ENCODE measurements around the gene RAD51B. TPM values are rescaled to one million over a fixed set of nuclear protein-coding genes. Genes with fewer than 3 reads are reported as not detected.

The RAD51B gene
- polyA plus RNA-seq, 3 donors = 3.6 to 11.6 (median 9.4) TPM

DNA sequence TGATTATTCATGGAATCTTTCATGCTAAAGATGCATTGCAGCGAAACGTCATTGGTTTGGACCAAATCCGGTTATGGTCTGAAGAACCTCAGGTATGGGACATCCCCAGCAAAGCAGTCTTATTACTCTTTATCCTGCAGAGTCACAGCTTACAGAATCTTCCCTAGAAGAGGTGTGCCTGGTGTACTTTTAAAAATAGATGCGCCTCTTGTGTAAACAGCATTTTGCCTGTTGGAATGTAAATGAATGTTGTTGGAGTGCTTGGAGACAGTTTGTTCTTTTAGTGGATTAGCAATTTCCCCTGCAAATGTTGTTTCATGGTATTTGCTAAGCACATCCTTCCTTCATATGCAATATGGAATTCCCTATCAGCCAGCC lies 730.7 kb downstream of the RAD51B start:
- H3K9ac ChIP-seq (ENCODE audit: insufficient read depth, low read length, poor library complexity, severe bottlenecking) = no peak overlapping the region
- H3K4me1 ChIP-seq (ENCODE audit: control insufficient read depth in 1 of 2, insufficient read depth in 2 of 2, low read length in 2 of 2) = peaks cover 16 to 32% of the 10 kb centered on the region in 2 donors
- no peaks in the 10 kb centered on the region for H3K9me3 ChIP-seq (replicated peaks in 1 of 2; ENCODE audit: control insufficient read depth in 1 of 2, insufficient read depth in 1 of 2, low read length in 2 of 2)
- H3K36me3 ChIP-seq (replicated peaks in 1 of 2; ENCODE audit: control insufficient read depth in 1 of 2, insufficient read depth in 2 of 2, low read length in 2 of 2) = no peaks in the 10 kb centered on the region
- TF ChIP-seq, protein P1, sequence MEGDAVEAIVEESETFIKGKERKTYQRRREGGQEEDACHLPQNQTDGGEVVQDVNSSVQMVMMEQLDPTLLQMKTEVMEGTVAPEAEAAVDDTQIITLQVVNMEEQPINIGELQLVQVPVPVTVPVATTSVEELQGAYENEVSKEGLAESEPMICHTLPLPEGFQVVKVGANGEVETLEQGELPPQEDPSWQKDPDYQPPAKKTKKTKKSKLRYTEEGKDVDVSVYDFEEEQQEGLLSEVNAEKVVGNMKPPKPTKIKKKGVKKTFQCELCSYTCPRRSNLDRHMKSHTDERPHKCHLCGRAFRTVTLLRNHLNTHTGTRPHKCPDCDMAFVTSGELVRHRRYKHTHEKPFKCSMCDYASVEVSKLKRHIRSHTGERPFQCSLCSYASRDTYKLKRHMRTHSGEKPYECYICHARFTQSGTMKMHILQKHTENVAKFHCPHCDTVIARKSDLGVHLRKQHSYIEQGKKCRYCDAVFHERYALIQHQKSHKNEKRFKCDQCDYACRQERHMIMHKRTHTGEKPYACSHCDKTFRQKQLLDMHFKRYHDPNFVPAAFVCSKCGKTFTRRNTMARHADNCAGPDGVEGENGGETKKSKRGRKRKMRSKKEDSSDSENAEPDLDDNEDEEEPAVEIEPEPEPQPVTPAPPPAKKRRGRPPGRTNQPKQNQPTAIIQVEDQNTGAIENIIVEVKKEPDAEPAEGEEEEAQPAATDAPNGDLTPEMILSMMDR (IDR thresholded peaks at IDR 0.05) = no peak
- no peak overlapping the region for H3K27ac ChIP-seq (ENCODE audit: low read depth in 1 of 2, low read length in 2 of 2)
- H3K27me3 Mint-ChIP-seq (ENCODE audit: low read depth in 3 of 3) = peaks cover 2 to 4% (median 3%) of the 10 kb centered on the region in 3 donors
- WGBS (ENCODE audit: insufficient coverage) = no CpG with 5 or more reads among the region's 4 CpGs
- no peak overlapping the region for H3K4me3 ChIP-seq (replicated peaks in 1 of 3; ENCODE audit: low read depth in 2 of 3, low read length in 3 of 3)
- no peak overlapping the region for H3K4me3 Mint-ChIP-seq
- peaks cover 0 to 3% (median 0%) of the 10 kb centered on the region in 7 donors for H3K9me3 Mint-ChIP-seq
- H2AFZ ChIP-seq (ENCODE audit: insufficient read depth, low read depth, low read length, poor library complexity, severe bottlenecking) = no peak overlapping the region
- H3K27ac Mint-ChIP-seq = no peak overlapping the region
- intact Hi-C loops (cut with micrococcal nuclease) = no loop called here
- H3K79me2 ChIP-seq (ENCODE audit: insufficient read depth, low read length) = no peaks in the 10 kb centered on the region
- H3K36me3 Mint-ChIP-seq = peaks cover 0 to 8% of the 10 kb centered on the region in 2 donors
- peaks cover 40% of the 10 kb centered on the region for H3K4me1 Mint-ChIP-seq
- no peak for DNase-seq
- no peaks in the 10 kb centered on the region for H3K27me3 ChIP-seq (ENCODE audit: control insufficient read depth in 2 of 2, insufficient read depth in 2 of 2, low read length in 2 of 2)
- no peak overlapping the region for H3K4me2 ChIP-seq (replicated peaks; ENCODE audit: extremely low read depth, low read length, poor library complexity, severe bottlenecking)
- no peaks in the 10 kb centered on the region for H4K20me1 ChIP-seq (ENCODE audit: insufficient read depth, low read length)

DNA sequence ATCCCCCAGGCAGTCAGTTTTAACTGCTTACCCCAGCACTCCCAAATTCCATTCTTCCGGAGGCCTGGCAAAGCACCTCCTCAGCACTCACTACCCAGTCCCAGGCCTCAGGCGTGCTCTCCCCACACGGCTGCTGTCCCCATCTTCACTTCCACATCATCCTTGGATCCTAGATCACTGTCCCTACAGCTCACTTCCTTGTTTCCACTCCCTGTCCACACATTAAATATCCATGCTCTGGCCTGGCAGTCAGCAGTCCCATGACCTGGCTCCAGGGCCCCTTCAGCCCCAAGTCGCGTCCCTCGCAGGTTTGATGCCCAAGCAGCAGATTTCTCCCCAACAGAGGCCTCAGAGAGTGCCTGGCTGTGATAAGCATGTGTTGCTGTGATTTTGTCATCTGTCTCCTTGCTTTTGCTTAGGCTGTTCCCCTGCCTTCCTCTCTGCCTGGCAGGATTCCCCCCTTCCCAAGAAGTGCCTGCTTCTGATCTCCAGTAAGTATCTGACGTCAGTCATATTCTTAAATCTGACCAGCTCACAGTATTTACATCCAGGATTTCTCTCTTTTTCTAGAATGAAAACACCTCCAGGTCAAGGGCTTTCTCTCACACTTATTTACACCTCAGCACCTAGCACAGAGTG lies 731.6 kb downstream of the RAD51B start:
- Mint-ChIP-seq H3K27ac (peak overlapping the region in 1 of 7 donors; percentile 10), H3K4me1 (peaks cover 41% of the 10 kb centered on the region), H3K9me3 (peaks cover 0 to 3% (median 0%) of the 10 kb centered on the region in 7 donors), H3K36me3 (peaks cover 0 to 7% of the 10 kb centered on the region in 2 donors), H3K4me3 (no peak overlapping the region), H3K27me3 (ENCODE audit: low read depth in 3 of 3) (peaks cover 2 to 4% (median 3%) of the 10 kb centered on the region in 3 donors)
- intact Hi-C loops (cut with micrococcal nuclease) = no loop called here
- no peak overlapping the region for H3K27ac ChIP-seq (ENCODE audit: low read depth in 1 of 2, low read length in 2 of 2)
- H3K4me3 ChIP-seq (replicated peaks in 1 of 3; ENCODE audit: low read depth in 2 of 3, low read length in 3 of 3) = no peak overlapping the region
- no peaks in the 10 kb centered on the region for H3K9me3 ChIP-seq (replicated peaks in 1 of 2; ENCODE audit: control insufficient read depth in 1 of 2, insufficient read depth in 1 of 2, low read length in 2 of 2)
- H3K27me3 ChIP-seq (ENCODE audit: control insufficient read depth in 2 of 2, insufficient read depth in 2 of 2, low read length in 2 of 2) = no peaks in the 10 kb centered on the region
- no peak for DNase-seq
- no peak overlapping the region for H2AFZ ChIP-seq (ENCODE audit: insufficient read depth, low read depth, low read length, poor library complexity, severe bottlenecking)
- WGBS (ENCODE audit: insufficient coverage) = 90% methylated on average over 3 of the region's 7 CpGs
- TF ChIP-seq, protein P1 (IDR thresholded peaks at IDR 0.05) = no peak
- no peak overlapping the region for H3K9ac ChIP-seq (ENCODE audit: insufficient read depth, low read length, poor library complexity, severe bottlenecking)
- no peaks in the 10 kb centered on the region for H3K36me3 ChIP-seq (replicated peaks in 1 of 2; ENCODE audit: control insufficient read depth in 1 of 2, insufficient read depth in 2 of 2, low read length in 2 of 2)
- no peak overlapping the region for H3K4me2 ChIP-seq (replicated peaks; ENCODE audit: extremely low read depth, low read length, poor library complexity, severe bottlenecking)
- H3K79me2 ChIP-seq (ENCODE audit: insufficient read depth, low read length) = no peaks in the 10 kb centered on the region
- peaks cover 16 to 32% of the 10 kb centered on the region in 2 donors for H3K4me1 ChIP-seq (ENCODE audit: control insufficient read depth in 1 of 2, insufficient read depth in 2 of 2, low read length in 2 of 2)
- no peaks in the 10 kb centered on the region for H4K20me1 ChIP-seq (ENCODE audit: insufficient read depth, low read length)
